Measurements from ENCODE around the gene DUS2. TPM values are rescaled to one million over a fixed set of nuclear protein-coding genes. Genes with fewer than 3 reads are reported as not detected.

DUS2 gene
- total and polyA plus RNA-seq, 8 donors: 0.45 to 27.5 (median 12.1) TPM

- intact Hi-C loops (cut with DNase I; ENCODE audit: low total_unique reads): loop anchor here (10.0 kb wide), 1 partner anchor 128 kb away; no protein-coding TSS in a partner anchor
- Histone ChIP-seq H3K36me3 (peaks cover 0 to 5% (median 0%) of the 10 kb centered on the region in 4 donors), H3K4me1 (peaks cover 7 to 58% (median 25%) of the 10 kb centered on the region in 4 donors), H3K27ac (no peak overlapping the region), H3K27me3 (no peaks in the 10 kb centered on the region), H3K9me3 (no peaks in the 10 kb centered on the region), H3K4me3 (no peak overlapping the region)
- 90 to 98% (median 93%) methylated on average over 2 of the region's 2 CpGs for WGBS, 5 donors
- TF ChIP-seq POLR2A (IDR thresholded peaks at IDR 0.05): no peak
- TF ChIP-seq EP300 (IDR thresholded peaks at IDR 0.05): no peak
- no peak for TF ChIP-seq POLR2AphosphoS5 (IDR thresholded peaks at IDR 0.05)
- no peak for TF ChIP-seq CTCF (IDR thresholded peaks at IDR 0.05)
- no peak for DNase-seq
These were observed 73.4 kb downstream of the DUS2 start for GRCh38 chr16:68096491-68096890.

- H3K9me3 ChIP-seq: no peaks in the 10 kb centered on the region
- intact Hi-C loops (cut with DNase I; ENCODE audit: low total_unique reads): loop anchor here (10.0 kb wide), 1 partner anchor 128 kb away; no protein-coding TSS in a partner anchor
- no peaks in the 10 kb centered on the region for H3K27me3 ChIP-seq
- peaks cover 0 to 5% (median 0%) of the 10 kb centered on the region in 4 donors for H3K36me3 ChIP-seq
- TF ChIP-seq EP300 (IDR thresholded peaks at IDR 0.05): no peak
- no peak for TF ChIP-seq POLR2AphosphoS5 (IDR thresholded peaks at IDR 0.05)
- TF ChIP-seq POLR2A (IDR thresholded peaks at IDR 0.05): no peak
- no peak for TF ChIP-seq CTCF (IDR thresholded peaks at IDR 0.05)
- no peak overlapping the region for H3K4me3 ChIP-seq
- no peak for DNase-seq
- peaks cover 2 to 52% (median 21%) of the 10 kb centered on the region in 4 donors for H3K4me1 ChIP-seq
- no peak overlapping the region for H3K27ac ChIP-seq
These were observed 74.0 kb downstream of the DUS2 start for GRCh38 chr16:68097088-68097487.

- Histone ChIP-seq H3K9me3 (no peaks in the 10 kb centered on the region), H3K27me3 (no peaks in the 10 kb centered on the region), H3K4me3 (no peak overlapping the region), H3K4me1 (peaks cover 0 to 44% (median 14%) of the 10 kb centered on the region in 4 donors), H3K27ac (no peak overlapping the region), H3K36me3 (peaks cover 0 to 5% (median 0%) of the 10 kb centered on the region in 4 donors)
- WGBS, 5 donors: 95 to 99% (median 97%) methylated on average over 3 of the region's 3 CpGs
- TF ChIP-seq CTCF (IDR thresholded peaks at IDR 0.05): no peak
- no peak for TF ChIP-seq POLR2A (IDR thresholded peaks at IDR 0.05)
- no peak for TF ChIP-seq POLR2AphosphoS5 (IDR thresholded peaks at IDR 0.05)
- TF ChIP-seq EP300 (IDR thresholded peaks at IDR 0.05): no peak
- DNase-seq: no peak
- intact Hi-C loops (cut with DNase I; ENCODE audit: low total_unique reads): loop anchor here (10.0 kb wide), 1 partner anchor 127 kb away; no protein-coding TSS in a partner anchor
These were observed 74.8 kb downstream of the DUS2 start for GRCh38 chr16:68097895-68098294.

- intact Hi-C loops (cut with DNase I; ENCODE audit: low total_unique reads): no loop called here
- no peak for TF ChIP-seq CTCF (IDR thresholded peaks at IDR 0.05)
- TF ChIP-seq POLR2A (IDR thresholded peaks at IDR 0.05): no peak
- TF ChIP-seq POLR2AphosphoS5 (IDR thresholded peaks at IDR 0.05): no peak
- no peak for TF ChIP-seq EP300 (IDR thresholded peaks at IDR 0.05)
- Histone ChIP-seq H3K36me3 (peaks cover 0 to 5% (median 0%) of the 10 kb centered on the region in 4 donors), H3K9me3 (peaks cover 0 to 8% (median 3%) of the 10 kb centered on the region in 4 donors), H3K4me1 (peaks cover 0 to 19% (median 1%) of the 10 kb centered on the region in 4 donors), H3K27ac (no peak overlapping the region), H3K4me3 (no peak overlapping the region), H3K27me3 (no peaks in the 10 kb centered on the region)
- 82 to 94% (median 87%) methylated on average over 4 of the region's 4 CpGs for WGBS, 5 donors
- no peak for DNase-seq
These were observed 77.4 kb downstream of the DUS2 start for GRCh38 chr16:68100488-68100887.

Measured in stomach (tissue), 9 donors.